ENCODE measurements around the gene LYSMD3. TPM values are rescaled to one million over a fixed set of nuclear protein-coding genes. Genes with fewer than 3 reads are reported as not detected.

LYSMD3 gene
- total RNA-seq, 2 experiments from 2014 or later, result 9.5 to 14.8 TPM

DNA sequence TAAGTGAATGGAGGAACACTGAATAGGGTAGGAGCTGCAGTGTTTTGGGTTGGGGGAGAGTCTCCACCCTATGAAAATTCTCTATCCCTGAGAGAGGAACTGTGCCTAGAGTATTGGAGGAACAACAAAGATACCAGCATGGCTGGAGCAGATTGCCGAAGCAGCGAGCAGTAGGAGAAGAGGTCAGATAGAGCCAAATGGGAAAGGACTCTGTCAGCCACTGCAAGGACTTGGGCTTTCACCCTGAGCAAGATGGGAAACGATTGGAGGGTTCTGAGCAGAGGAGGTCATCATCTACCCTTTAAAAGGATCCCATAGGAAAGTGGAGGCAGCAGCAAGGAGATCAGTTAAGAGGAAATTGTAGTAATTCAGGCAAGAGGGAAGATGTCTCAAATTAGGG is 4.4 kb upstream of the LYSMD3 start:
- Histone ChIP-seq H4K20me1 (ENCODE audit: insufficient read depth, low read length) (no peaks in the 10 kb centered on the region), H2AFZ (ENCODE audit: low read length) (no peak overlapping the region)
- intact Hi-C loops (cut with micrococcal nuclease; ENCODE audit: unreplicated experiment), result no loop called here

DNA sequence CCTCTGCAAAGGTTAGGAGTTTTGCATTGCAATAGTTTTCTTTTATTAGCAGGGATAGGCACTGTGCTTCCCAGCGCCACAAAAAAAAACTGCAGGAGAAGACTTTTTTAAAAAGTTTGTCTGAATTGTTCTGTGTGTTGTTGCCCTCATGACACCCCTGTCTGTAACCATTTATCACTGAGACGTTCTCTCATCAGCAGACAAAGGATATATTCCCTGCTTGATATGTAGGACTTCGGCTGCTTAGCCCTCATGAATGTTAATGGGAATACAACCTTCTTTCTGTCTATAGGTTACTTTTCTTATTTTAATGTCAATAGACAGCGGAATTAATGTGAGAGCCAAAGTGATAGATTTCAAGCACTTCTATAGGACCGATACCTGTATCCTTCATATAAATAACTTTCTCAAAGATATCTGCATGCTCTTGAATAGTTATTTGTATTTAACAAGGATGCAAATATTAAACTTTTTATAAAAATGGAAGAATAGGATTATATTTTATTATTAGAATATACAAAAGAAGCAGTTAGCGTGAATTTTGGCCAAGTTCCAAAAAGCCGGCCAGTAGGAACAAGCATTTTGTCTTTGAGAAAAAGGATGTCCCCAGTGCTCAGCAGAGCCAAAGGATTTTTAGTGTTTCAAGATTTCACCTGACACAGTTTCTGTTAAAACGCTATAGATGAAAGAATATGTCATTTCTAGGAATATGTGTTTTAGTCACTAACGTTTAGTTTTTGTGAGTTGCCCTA is 1.5 kb upstream of the LYSMD3 start:
- TF ChIP-seq, protein P1, sequence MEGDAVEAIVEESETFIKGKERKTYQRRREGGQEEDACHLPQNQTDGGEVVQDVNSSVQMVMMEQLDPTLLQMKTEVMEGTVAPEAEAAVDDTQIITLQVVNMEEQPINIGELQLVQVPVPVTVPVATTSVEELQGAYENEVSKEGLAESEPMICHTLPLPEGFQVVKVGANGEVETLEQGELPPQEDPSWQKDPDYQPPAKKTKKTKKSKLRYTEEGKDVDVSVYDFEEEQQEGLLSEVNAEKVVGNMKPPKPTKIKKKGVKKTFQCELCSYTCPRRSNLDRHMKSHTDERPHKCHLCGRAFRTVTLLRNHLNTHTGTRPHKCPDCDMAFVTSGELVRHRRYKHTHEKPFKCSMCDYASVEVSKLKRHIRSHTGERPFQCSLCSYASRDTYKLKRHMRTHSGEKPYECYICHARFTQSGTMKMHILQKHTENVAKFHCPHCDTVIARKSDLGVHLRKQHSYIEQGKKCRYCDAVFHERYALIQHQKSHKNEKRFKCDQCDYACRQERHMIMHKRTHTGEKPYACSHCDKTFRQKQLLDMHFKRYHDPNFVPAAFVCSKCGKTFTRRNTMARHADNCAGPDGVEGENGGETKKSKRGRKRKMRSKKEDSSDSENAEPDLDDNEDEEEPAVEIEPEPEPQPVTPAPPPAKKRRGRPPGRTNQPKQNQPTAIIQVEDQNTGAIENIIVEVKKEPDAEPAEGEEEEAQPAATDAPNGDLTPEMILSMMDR (conservative IDR thresholded peaks at IDR 0.05; ENCODE audit: low read length), result no peak
- no peak for TF ChIP-seq EZH2phosphoT487 (IDR thresholded peaks at IDR 0.05; ENCODE audit: borderline replicate concordance, low read depth, low read length)
- DNase-seq (ENCODE audit: low spot score), result no peak
- Histone ChIP-seq H3K9me3 (ENCODE audit: low read length) (no peaks in the 10 kb centered on the region), H3K79me2 (ENCODE audit: insufficient read depth, low read depth, low read length) (peaks cover 34% of the 10 kb centered on the region), H4K20me1 (ENCODE audit: insufficient read depth, low read length) (0 out of 2 replicates have a peak, but pooled peaks cover 17% of the 10 kb centered on the region), H3K4me3 (ENCODE audit: low read depth, low read length, poor library complexity, severe bottlenecking) (peak overlapping the region; percentile 93), H3K27ac (ENCODE audit: low read depth, low read length, poor library complexity, severe bottlenecking) (no peak overlapping the region), H2AFZ (ENCODE audit: low read length) (peak overlapping the region; percentile 97; the same call in 1 of the 2 replicates), H3K36me3 (ENCODE audit: insufficient read depth, low read length) (peaks cover 11% of the 10 kb centered on the region; the same call in 1 of the 2 replicates), H3K4me2 (ENCODE audit: low read length) (peak overlapping the region; percentile 83), H3K4me1 (ENCODE audit: insufficient read depth, low read length, poor library complexity, severe bottlenecking) (peaks cover 30% of the 10 kb centered on the region), H3K9me2 (ENCODE audit: insufficient read depth, low read length) (no peaks in the 10 kb centered on the region)
- intact Hi-C loops (cut with micrococcal nuclease; ENCODE audit: unreplicated experiment), result loop anchor here (1.0 kb wide), 2 partner anchors 92 to 122 kb away; partner anchors contain the start of gene CETN3
- POLR2A ChIA-PET, result interaction anchor here (0.9 to 1.9 kb wide), 4 partner anchors 50 to 121 kb away, joined by 3 to 11 read pairs (median 4); partner anchors contain the start of genes CETN3, MBLAC2 and POLR3G
- BruUV-seq (replicated peaks), result no TSS peak
- CTCF ChIA-PET (ENCODE audit: unreplicated experiment), result interaction anchor here (1.2 kb wide), 1 partner anchor 58 kb away, joined by 3 read pairs; no protein-coding TSS in a partner anchor

More for the DNA sequence above, 4.4 kb upstream of the LYSMD3 start:
- peaks cover 8% of the 10 kb centered on the region for H3K4me1 ChIP-seq (ENCODE audit: insufficient read depth, low read length, poor library complexity, severe bottlenecking)
- no peak overlapping the region for H3K27ac ChIP-seq (ENCODE audit: low read depth, low read length, poor library complexity, severe bottlenecking)
- ChIA-PET CTCF (ENCODE audit: unreplicated experiment) (no interaction called here), POLR2A (no interaction called here)
- H3K4me3 ChIP-seq (ENCODE audit: low read depth, low read length, poor library complexity, severe bottlenecking), result no peak overlapping the region
- no TSS peak for BruUV-seq (replicated peaks)
- DNase-seq (ENCODE audit: low spot score), result no peak
- peaks cover 5% of the 10 kb centered on the region for H3K79me2 ChIP-seq (ENCODE audit: insufficient read depth, low read depth, low read length)
- H3K36me3 ChIP-seq (ENCODE audit: insufficient read depth, low read length), result no peaks in the 10 kb centered on the region
- no peaks in the 10 kb centered on the region for H3K9me3 ChIP-seq (ENCODE audit: low read length)
- no peaks in the 10 kb centered on the region for H3K9me2 ChIP-seq (ENCODE audit: insufficient read depth, low read length)
- TF ChIP-seq, protein P1 (conservative IDR thresholded peaks at IDR 0.05; ENCODE audit: low read length), result no peak
- H3K4me2 ChIP-seq (ENCODE audit: low read length), result no peak overlapping the region

Measured in OCI-LY7 (cell line).